Endothelial cell of umbilical vein (primary cell): ENCODE measurements around the gene SUGCT. TPM values are rescaled to one million over a fixed set of nuclear protein-coding genes. Genes with fewer than 3 reads are reported as not detected.

ENCODE experiments used
- BruUV-seq: library from RNA; stranded (reverse); fragments of 400-500 nt; replicated peaks from 2 replicates; lab custom pipeline; 2021; lab: Mats Ljungman, UMichigan
- CTCF ChIA-PET: fragments of 300-600, 350-600 bp; sonication (Branson Sonifier 250); formaldehyde crosslinking; loops from one replicate; lab custom pipeline; 2021; ENCODE audit warnings: antibody characterized with exemption, inconsistent platforms; lab: Charles Lee
- POLR2A ChIA-PET: fragments of 300-600, 350-600 bp; sonication (Branson Sonifier 250); formaldehyde crosslinking; loops from one replicate; lab custom pipeline; 2021; ENCODE audit warnings: antibody characterized with exemption, inconsistent platforms; lab: Charles Lee
- DNase-seq: peaks from one replicate; pipeline ENCODE4 v3.0.0-alpha.2; 2011; ENCODE audit warnings: low read depth, low spot score
- FAIRE-seq: peaks from 2 replicates; lab custom pipeline; 2011; peaks lifted over from hg19 to GRCh38; lab: Jason Lieb, UNC
- H2AFZ ChIP-seq: 2 replicates; pipeline ENCODE4 v1.6.0; 2012; ENCODE audit warnings: low read depth, low read length, control low read depth, inconsistent platforms
- H3K27ac ChIP-seq: 2 replicates; pipeline ENCODE4 v1.5.1; 2011; ENCODE audit warnings: low read depth, mild to moderate bottlenecking, control low read depth, low read length, moderate library complexity; ENCODE audit not compliant: insufficient read depth
- H3K27me3 ChIP-seq, 2 experiments: 2 replicates each; pipeline versions ENCODE4 v1.6.0 to v1.6.1; 2011; ENCODE audit warnings: low read length in 2 of 2, mixed read lengths in 1 of 2; ENCODE audit not compliant: control insufficient read depth in 2 of 2, insufficient read depth in 2 of 2
- H3K36me3 ChIP-seq, 2 experiments: 2 replicates in 1 of 2; 3 replicates in 1 of 2; pipeline ENCODE4 v1.5.1; 2011; ENCODE audit warnings: low read length in 2 of 2, mild to moderate bottlenecking in 1 of 2, moderate library complexity in 1 of 2; ENCODE audit not compliant: control insufficient read depth in 2 of 2, insufficient read depth in 2 of 2; ENCODE audit errors: extremely low read depth in 1 of 2
- H3K4me1 ChIP-seq: 3 replicates; pipeline ENCODE4 v1.5.1; 2011; ENCODE audit warnings: mild to moderate bottlenecking, low read length; ENCODE audit not compliant: control insufficient read depth, insufficient read depth; ENCODE audit errors: extremely low read depth
- H3K4me2 ChIP-seq: 2 replicates; pipeline ENCODE4 v1.6.1; 2011; ENCODE audit warnings: low read length, control low read depth, mixed read lengths; ENCODE audit not compliant: insufficient read depth
- H3K4me3 ChIP-seq, 3 experiments: fragments of 200-600 bp in 1 of 3; sonication (generic), shearing (Covaris generic) in 1 of 3; replicated peaks in 1 of 3; 2 replicates each; pipeline ENCODE4 v1.5.1; 2011 to 2016; ENCODE audit warnings: control low read depth in 3 of 3, low read length in 3 of 3, mild to moderate bottlenecking in 2 of 3, inconsistent platforms in 1 of 3, low read depth in 1 of 3, moderate library complexity in 1 of 3; ENCODE audit not compliant: insufficient read depth in 1 of 3
- H3K79me2 ChIP-seq: 2 replicates; pipeline ENCODE4 v1.6.0; 2012; ENCODE audit warnings: low read length, inconsistent platforms; ENCODE audit not compliant: control insufficient read depth, insufficient read depth
- H3K9ac ChIP-seq: replicated peaks from 2 replicates; pipeline ENCODE3; 2011; ENCODE audit warnings: low read length, control low read depth; ENCODE audit not compliant: insufficient read depth; ENCODE audit errors: extremely low read depth
- H3K9me1 ChIP-seq: replicated peaks from 3 replicates; pipeline ENCODE4 v1.6.0; 2011; ENCODE audit warnings: mild to moderate bottlenecking, low read length; ENCODE audit not compliant: control insufficient read depth, insufficient read depth; ENCODE audit errors: extremely low read depth
- H3K9me3 ChIP-seq: replicated peaks from 2 replicates; pipeline ENCODE4 v1.5.1; 2012; ENCODE audit warnings: low read length, inconsistent platforms; ENCODE audit not compliant: control insufficient read depth, insufficient read depth
- H4K20me1 ChIP-seq: replicated peaks from 2 replicates; pipeline ENCODE3; 2011; ENCODE audit warnings: mild to moderate bottlenecking, low read length; ENCODE audit not compliant: control insufficient read depth, insufficient read depth; ENCODE audit errors: extremely low read depth
- CTCF ChIP-seq, 2 donors: IDR thresholded peaks; 1 replicate in 1 of 2; 2 replicates in 1 of 2; pipeline ENCODE4 v1.5.1; 2011; ENCODE audit warnings: low read length in 2 of 2, mild to moderate bottlenecking in 2 of 2, moderate library complexity in 2 of 2, control low read depth in 1 of 2, inconsistent platforms in 1 of 2, low read depth in 1 of 2; ENCODE audit not compliant: insufficient read depth in 1 of 2; ENCODE audit errors: extremely low read depth in 1 of 2
- FOS ChIP-seq: IDR thresholded peaks from 2 replicates; pipeline ENCODE4 v1.6.1; 2011; ENCODE audit warnings: mild to moderate bottlenecking, low read length, moderate library complexity, borderline replicate concordance; ENCODE audit not compliant: insufficient read depth
- GATA2 ChIP-seq: IDR thresholded peaks from 2 replicates; pipeline ENCODE4 v1.7.0; 2011; ENCODE audit warnings: low read depth, mild to moderate bottlenecking, moderate library complexity, mixed read lengths, low read length; ENCODE audit not compliant: insufficient read length, insufficient read depth
- JUN ChIP-seq: IDR thresholded peaks from 2 replicates; pipeline ENCODE4 v1.6.1; 2011; ENCODE audit warnings: borderline replicate concordance, low read depth; ENCODE audit not compliant: insufficient read length, insufficient read depth
- MAX ChIP-seq: IDR thresholded peaks from 2 replicates; pipeline ENCODE4 v1.6.1; 2011; ENCODE audit not compliant: insufficient read depth, insufficient read length
- MYC ChIP-seq: IDR thresholded peaks from one replicate; pipeline ENCODE4 v1.6.1; 2011; ENCODE audit warnings: mild to moderate bottlenecking, low read depth, low read length
- dilution Hi-C: fragments of 300-500 bp; cut with MboI; formaldehyde crosslinking; loops from one replicate; pipeline ENCODE4 v1.15.0; 2019; ENCODE audit warnings: low sequenced_read_pairs; ENCODE audit not compliant: extremely low pct_ligation_motif_present
- intact Hi-C: fragments of 100-400 bp; cut with micrococcal nuclease; formaldehyde crosslinking; loops from one replicate; pipeline ENCODE4 v1.10.0; 2022
- polyA plus RNA-seq, 4 experiments: library from polyadenylated mRNA; depleted of rRNA in 3 of 4; stranded (reverse) in 3 of 4; unstranded in 1 of 4; fragments of >200 nt; gene quantifications; 2 replicates each; pipeline versions ENCODE4 v1.2.1 to v1.2.3, GENCODE V29; 2011 to 2012; ENCODE audit warnings: missing spikeins in 1 of 4
- total RNA-seq: library from RNA; stranded (reverse); gene quantifications from 2 replicates; pipeline ENCODE4 v1.2.3, GENCODE V29; 2021

Gene SUGCT
- total and polyA plus RNA-seq, 2 donors (not counting 3 experiments of a cell fraction or from before 2014, with no cell fraction given), result 1.2 to 1.4 TPM

- ChIA-PET POLR2A (no interaction called here), CTCF (interaction anchor here (0.7 kb wide), 1 partner anchor 40 kb away, joined by 4 read pairs; no protein-coding TSS in a partner anchor)
- Histone ChIP-seq H3K79me2 (no peaks in the 10 kb centered on the region), H3K4me2 (no peak overlapping the region), H3K9ac (no peak overlapping the region), H3K27ac (no peak overlapping the region), H4K20me1 (no peaks in the 10 kb centered on the region), H2AFZ (no peak overlapping the region), H3K4me1 (no peaks in the 10 kb centered on the region), H3K4me3 (no peak overlapping the region), H3K27me3 (no peaks in the 10 kb centered on the region), H3K9me3 (no peaks in the 10 kb centered on the region), H3K36me3 (peaks cover 13 to 20% of the 10 kb centered on the region in 2 experiments), H3K9me1 (no peaks in the 10 kb centered on the region)
- intact Hi-C loops (no loop called here), dilution Hi-C loops (no loop called here)
- no TSS peak for BruUV-seq
- no peak for DNase-seq
- TF ChIP-seq FOS, result no peak
- FAIRE-seq, result no peak
Measured at GRCh38 chr7:40092182-40092581, 42.6 kb upstream of the SUGCT start.

GRCh38 chr7:40093631-40094350, 41.0 kb upstream of the SUGCT start:
- BruUV-seq, result no TSS peak
- no peak overlapping the region for H3K4me3 ChIP-seq
- no peaks in the 10 kb centered on the region for H3K27me3 ChIP-seq
- no peaks in the 10 kb centered on the region for H3K9me1 ChIP-seq
- FAIRE-seq (no peak), DNase-seq (no peak)
- no peaks in the 10 kb centered on the region for H3K79me2 ChIP-seq
- H3K27ac ChIP-seq, result no peak overlapping the region
- dilution Hi-C loops (no loop called here), intact Hi-C loops (no loop called here)
- H3K4me1 ChIP-seq, result no peaks in the 10 kb centered on the region
- no peak overlapping the region for H3K9ac ChIP-seq
- H3K9me3 ChIP-seq, result no peaks in the 10 kb centered on the region
- no peak overlapping the region for H3K4me2 ChIP-seq
- no peaks in the 10 kb centered on the region for H4K20me1 ChIP-seq
- CTCF ChIA-PET, result interaction anchor here (1.7 kb wide), 1 partner anchor 15 kb away, joined by 3 read pairs; no protein-coding TSS in a partner anchor
- POLR2A ChIA-PET, result no interaction called here
- no peak overlapping the region for H2AFZ ChIP-seq
- TF ChIP-seq FOS (no peak), MAX (no peak), CTCF (IDR thresholded peaks at IDR 0.05; ENCODE audit: extremely low read depth in 1 of 2, insufficient read depth in 1 of 2, low read depth in 1 of 2, low read length in 2 of 2) (no peak), JUN (no peak), MYC (no peak), GATA2 (no peak)
- peaks cover 10 to 14% of the 10 kb centered on the region in 2 experiments for H3K36me3 ChIP-seq
